C4-2B (cell line): Measurements from ENCODE around the gene TNFSF10.

Experiments
- ZFX ChIP-seq: fragments of 450-650 bp; IDR thresholded peaks from 2 replicates; pipeline ENCODE4 v1.6.1; 2017
- TF ChIP-seq, protein P1 (sequence below): fragments of 450-650 bp; conservative IDR thresholded peaks from 2 replicates; pipeline ENCODE4 v1.5.1; 2017; ENCODE audit warnings: mild to moderate bottlenecking

DNA sequence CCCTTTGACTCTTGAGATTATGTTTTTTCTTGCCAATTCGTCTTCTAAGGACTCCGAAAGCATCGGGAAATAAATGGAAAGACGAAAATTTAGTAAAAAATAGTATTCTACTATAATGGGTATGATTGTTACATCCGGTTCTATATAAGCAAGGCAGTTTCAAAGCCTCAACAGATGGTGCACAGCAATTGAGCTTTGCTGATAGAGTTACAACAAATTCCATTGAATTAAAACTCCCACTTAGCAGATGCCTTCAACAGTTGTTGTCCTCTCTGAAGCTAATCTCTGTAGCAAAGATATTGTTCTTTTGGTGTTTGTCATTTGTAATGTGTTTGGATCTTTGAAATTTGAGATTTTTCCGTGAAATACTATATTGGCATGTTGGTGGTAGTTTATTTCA is 58.9 kb downstream of the TNFSF10 start:
- TF ChIP-seq, protein P1, sequence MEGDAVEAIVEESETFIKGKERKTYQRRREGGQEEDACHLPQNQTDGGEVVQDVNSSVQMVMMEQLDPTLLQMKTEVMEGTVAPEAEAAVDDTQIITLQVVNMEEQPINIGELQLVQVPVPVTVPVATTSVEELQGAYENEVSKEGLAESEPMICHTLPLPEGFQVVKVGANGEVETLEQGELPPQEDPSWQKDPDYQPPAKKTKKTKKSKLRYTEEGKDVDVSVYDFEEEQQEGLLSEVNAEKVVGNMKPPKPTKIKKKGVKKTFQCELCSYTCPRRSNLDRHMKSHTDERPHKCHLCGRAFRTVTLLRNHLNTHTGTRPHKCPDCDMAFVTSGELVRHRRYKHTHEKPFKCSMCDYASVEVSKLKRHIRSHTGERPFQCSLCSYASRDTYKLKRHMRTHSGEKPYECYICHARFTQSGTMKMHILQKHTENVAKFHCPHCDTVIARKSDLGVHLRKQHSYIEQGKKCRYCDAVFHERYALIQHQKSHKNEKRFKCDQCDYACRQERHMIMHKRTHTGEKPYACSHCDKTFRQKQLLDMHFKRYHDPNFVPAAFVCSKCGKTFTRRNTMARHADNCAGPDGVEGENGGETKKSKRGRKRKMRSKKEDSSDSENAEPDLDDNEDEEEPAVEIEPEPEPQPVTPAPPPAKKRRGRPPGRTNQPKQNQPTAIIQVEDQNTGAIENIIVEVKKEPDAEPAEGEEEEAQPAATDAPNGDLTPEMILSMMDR: no peak
- no peak for TF ChIP-seq ZFX
